Ascending aorta (tissue), 2 donors: ENCODE results near the gene SH3PXD2A. TPM values are rescaled to one million over a fixed set of nuclear protein-coding genes. Genes with fewer than 3 reads are reported as not detected.

Source experiments
- DNase-seq, 2 donors: peaks; one replicate each; pipeline ENCODE4 v3.0.0-alpha.2; 2019; ENCODE audit warnings: low spot score in 2 of 2
- H3K27ac ChIP-seq, 2 donors: fragments of 200-600 bp; sonication (generic); one replicate each; pipeline ENCODE4 v1.5.1; 2016 to 2017; ENCODE audit warnings: mild to moderate bottlenecking in 1 of 2
- H3K27me3 ChIP-seq: fragments of 200-600 bp; sonication (generic); one replicate; pipeline ENCODE4 v1.5.1; 2017
- H3K36me3 ChIP-seq, 2 donors: fragments of 200-600 bp; sonication (generic); one replicate each; pipeline ENCODE4 v1.5.1; 2016
- H3K4me1 ChIP-seq, 2 donors: fragments of 200-600 bp; sonication (generic); one replicate each; pipeline ENCODE4 v1.5.1; 2016 to 2017; ENCODE audit warnings: mild to moderate bottlenecking in 1 of 2
- H3K4me3 ChIP-seq, 2 donors: fragments of 200-600 bp; sonication (generic); one replicate each; pipeline ENCODE4 v1.5.1; 2016 to 2017; ENCODE audit warnings: mild to moderate bottlenecking in 1 of 2
- H3K9me3 ChIP-seq, 2 donors: fragments of 200-600 bp; sonication (generic); one replicate each; pipeline ENCODE4 v1.5.1; 2016
- CTCF ChIP-seq, 3 experiments: fragments of 200-600 bp in 2 of 3; fragments of 450-650 bp in 1 of 3; sonication (generic) in 2 of 3; IDR thresholded peaks; one replicate each; pipeline ENCODE4 v1.5.1; 2016 to 2019; ENCODE audit warnings: antibody characterized with exemption in 3 of 3, mild to moderate bottlenecking in 1 of 3, moderate library complexity in 1 of 3
- intact Hi-C: fragments of 100-400 bp; cut with DNase I; formaldehyde crosslinking; loops from one replicate; pipeline ENCODE4 v1.15.1; 2023
- total RNA-seq: library from RNA; depleted of rRNA; stranded (reverse); fragments of >200 nt; gene quantifications from one replicate; pipeline ENCODE4 v1.1.0, GENCODE V29; 2016

Gene SH3PXD2A
- total RNA-seq, 1 donor from 2014 or later = 50.0 TPM

GRCh38 chr10:103580011-103580410 is 275.4 kb downstream of the SH3PXD2A start:
- Histone ChIP-seq H3K27me3 (no peaks in the 10 kb centered on the region), H3K9me3 (no peaks in the 10 kb centered on the region), H3K36me3 (no peaks in the 10 kb centered on the region), H3K4me1 (no peaks in the 10 kb centered on the region), H3K4me3 (no peak overlapping the region), H3K27ac (no peak overlapping the region)
- no peak for TF ChIP-seq CTCF (IDR thresholded peaks at IDR 0.05)
- DNase-seq = no peak
- intact Hi-C loops = no loop called here

- intact Hi-C loops = no loop called here
- Histone ChIP-seq H3K36me3 (no peaks in the 10 kb centered on the region), H3K4me3 (no peak overlapping the region), H3K9me3 (no peaks in the 10 kb centered on the region), H3K4me1 (no peaks in the 10 kb centered on the region), H3K27me3 (no peaks in the 10 kb centered on the region), H3K27ac (no peak overlapping the region)
- TF ChIP-seq CTCF (IDR thresholded peaks at IDR 0.05) = no peak
- DNase-seq = no peak
Observed at GRCh38 chr10:103578782-103579382, 276.5 kb downstream of the SH3PXD2A start.

- Histone ChIP-seq H3K4me3 (no peak overlapping the region), H3K27ac (no peak overlapping the region), H3K36me3 (no peaks in the 10 kb centered on the region), H3K9me3 (no peaks in the 10 kb centered on the region), H3K4me1 (no peaks in the 10 kb centered on the region), H3K27me3 (no peaks in the 10 kb centered on the region)
- TF ChIP-seq CTCF (IDR thresholded peaks at IDR 0.05) = no peak
- intact Hi-C loops = no loop called here
- no peak for DNase-seq
Observed at GRCh38 chr10:103576862-103577261, 278.5 kb downstream of the SH3PXD2A start.

GRCh38 chr10:103576076-103576471 is 279.3 kb downstream of the SH3PXD2A start:
- no peak for TF ChIP-seq CTCF (IDR thresholded peaks at IDR 0.05)
- no peaks in the 10 kb centered on the region for H3K36me3 ChIP-seq
- no peaks in the 10 kb centered on the region for H3K27me3 ChIP-seq
- H3K4me1 ChIP-seq = no peaks in the 10 kb centered on the region
- H3K4me3 ChIP-seq = no peak overlapping the region
- intact Hi-C loops = no loop called here
- H3K27ac ChIP-seq = no peak overlapping the region
- H3K9me3 ChIP-seq = no peaks in the 10 kb centered on the region
- DNase-seq = no peak

- H3K36me3 ChIP-seq = no peaks in the 10 kb centered on the region
- no peak overlapping the region for H3K27ac ChIP-seq
- intact Hi-C loops = no loop called here
- no peaks in the 10 kb centered on the region for H3K4me1 ChIP-seq
- no peaks in the 10 kb centered on the region for H3K27me3 ChIP-seq
- no peak overlapping the region for H3K4me3 ChIP-seq
- no peak for TF ChIP-seq CTCF (IDR thresholded peaks at IDR 0.05)
- H3K9me3 ChIP-seq = no peaks in the 10 kb centered on the region
- DNase-seq = no peak
Observed at GRCh38 chr10:103575416-103576075, 279.8 kb downstream of the SH3PXD2A start.
